HCT116 (cell line): Measurements from ENCODE around the gene HIP1. TPM values are rescaled to one million over a fixed set of nuclear protein-coding genes. Genes with fewer than 3 reads are reported as not detected.
"Not testable (repeated sequence)": the region's sequence is repeated elsewhere in the genome, so short reads cannot be mapped to it uniquely, and the experiment has no call there.

Experiments
- ATAC-seq: fragments of 200-7000 bp; cut with Tn5 transposase; 2 replicates; pipeline ENCODE4 v1.9.1; 2020; ENCODE audit warnings: mild to moderate bottlenecking, moderate library complexity
- BruUV-seq: library from RNA; stranded (reverse); fragments of 400-500 nt; replicated peaks from 2 replicates; lab custom pipeline; 2021; lab: Mats Ljungman, UMichigan
- CTCF ChIA-PET: fragments of 300-600 bp; sonication (Branson Sonifier 250); formaldehyde crosslinking; loops from one replicate; lab custom pipeline; 2021; ENCODE audit warnings: antibody characterized with exemption; lab: Charles Lee
- POLR2A ChIA-PET: fragments of 300-600, 350-600 bp; sonication (Branson Sonifier 250); formaldehyde crosslinking; loops from one replicate; lab custom pipeline; 2021; ENCODE audit warnings: antibody characterized with exemption; lab: Charles Lee
- RAD21 ChIA-PET, 2 experiments: fragments of 300-600 bp; sonication (Branson Sonifier 250); formaldehyde crosslinking; loops; one replicate each; lab custom pipeline; 2023; ENCODE audit warnings: low total read pairs in 2 of 2; ENCODE audit not compliant: uncharacterized antibody in 2 of 2, unreplicated experiment in 2 of 2, low non-redundant PET in 1 of 2; lab: Charles Lee
- DNase-seq: peaks from one replicate; pipeline ENCODE4 v3.0.0-alpha.2; 2010; ENCODE audit warnings: low read depth, low spot score
- H2AFZ ChIP-seq: fragments of 200-600 bp; shearing (Covaris generic), sonication (generic); 2 replicates; pipeline ENCODE4 v1.6.1; 2017; ENCODE audit warnings: low read depth, mixed run types, mixed read lengths, antibody characterized with exemption, low read length; ENCODE audit not compliant: poor library complexity, severe bottlenecking
- H3K27ac ChIP-seq: 2 replicates; pipeline ENCODE4 v1.5.1; 2012; ENCODE audit warnings: low read depth, low read length
- H3K27me3 ChIP-seq: fragments of 200-600 bp; sonication (generic); 2 replicates; pipeline ENCODE4 v1.6.1; 2016; ENCODE audit warnings: mixed run types, low read length, mixed read lengths; ENCODE audit not compliant: insufficient read depth
- H3K36me3 ChIP-seq, 2 experiments: fragments of 200-500 bp in 1 of 2; fragments of 200-600 bp in 1 of 2; sonication (Bioruptor generic) in 1 of 2; sonication (generic) in 1 of 2; 2 replicates each; pipeline versions ENCODE4 v1.5.1 to v1.6.1; 2014 to 2016; ENCODE audit warnings: low read length in 2 of 2, inconsistent platforms in 1 of 2, mixed read lengths in 1 of 2, mixed run types in 1 of 2; ENCODE audit not compliant: insufficient read depth in 2 of 2, control insufficient read depth in 1 of 2
- H3K4me1 ChIP-seq, 2 experiments: fragments of 200-600 bp in 1 of 2; sonication (generic) in 1 of 2; 2 replicates each; pipeline versions ENCODE4 v1.5.1 to v1.6.1; 2012 to 2017; ENCODE audit warnings: low read length in 2 of 2, inconsistent platforms in 1 of 2, mild to moderate bottlenecking in 1 of 2, mixed read lengths in 1 of 2, mixed run types in 1 of 2, moderate library complexity in 1 of 2; ENCODE audit not compliant: insufficient read depth in 2 of 2, control insufficient read depth in 1 of 2
- H3K4me2 ChIP-seq: fragments of 200-600 bp; sonication (generic); 2 replicates; pipeline ENCODE4 v1.6.1; 2017; ENCODE audit warnings: mixed run types, low read length, mixed read lengths
- H3K4me3 ChIP-seq, 2 experiments: fragments of 200-600 bp in 1 of 2; sonication (generic) in 1 of 2; replicated peaks in 1 of 2; 2 replicates each; pipeline ENCODE4 v1.5.1; 2011 to 2016; ENCODE audit warnings: low read length in 2 of 2, control low read depth in 1 of 2, low read depth in 1 of 2, mild to moderate bottlenecking in 1 of 2, mixed read lengths in 1 of 2, mixed run types in 1 of 2
- H3K79me2 ChIP-seq: fragments of 200-600 bp; sonication (generic); 2 replicates; pipeline ENCODE4 v1.6.1; 2017; ENCODE audit warnings: mild to moderate bottlenecking, mixed run types, low read length, moderate library complexity, mixed read lengths; ENCODE audit not compliant: insufficient read depth
- H3K9ac ChIP-seq: fragments of 200-600 bp; sonication (generic); 2 replicates; pipeline ENCODE4 v1.6.1; 2016; ENCODE audit warnings: low read length, mixed read lengths
- H3K9me2 ChIP-seq: fragments of 200-600 bp; sonication (generic), shearing (Covaris generic); 2 replicates; pipeline ENCODE4 v1.6.1; 2017; ENCODE audit warnings: mixed run types, mild to moderate bottlenecking, moderate library complexity; ENCODE audit not compliant: insufficient read depth
- H3K9me3 ChIP-seq, 2 experiments: fragments of 200-500 bp in 1 of 2; fragments of 200-600 bp in 1 of 2; sonication (Bioruptor generic) in 1 of 2; sonication (generic) in 1 of 2; 2 replicates each; pipeline ENCODE4 v1.6.1; 2014 to 2017; ENCODE audit warnings: low read length in 2 of 2, mixed read lengths in 2 of 2, inconsistent platforms in 1 of 2, low read depth in 1 of 2, mild to moderate bottlenecking in 1 of 2, mixed run types in 1 of 2, moderate library complexity in 1 of 2; ENCODE audit not compliant: control insufficient read depth in 1 of 2, insufficient read depth in 1 of 2
- H4K20me1 ChIP-seq: fragments of 200-600 bp; sonication (generic), shearing (Covaris generic); 2 replicates; pipeline ENCODE4 v1.6.1; 2017; ENCODE audit warnings: mixed run types, mild to moderate bottlenecking, moderate library complexity; ENCODE audit not compliant: insufficient read depth
- ELF1 ChIP-seq: IDR thresholded peaks from 2 replicates; pipeline ENCODE4 v1.6.1; 2012; ENCODE audit warnings: low read depth, borderline replicate concordance
- EZH2phosphoT487 ChIP-seq: fragments of 200-600 bp; IDR thresholded peaks from 2 replicates; pipeline ENCODE4 v1.6.1; 2018; ENCODE audit warnings: antibody characterized with exemption, borderline replicate concordance
- FOSL1 ChIP-seq: IDR thresholded peaks from 2 replicates; pipeline ENCODE4 v1.6.1; 2012; ENCODE audit warnings: low read depth
- JUND ChIP-seq: IDR thresholded peaks from 2 replicates; pipeline ENCODE4 v1.6.1; 2012
- SP1 ChIP-seq: IDR thresholded peaks from 2 replicates; pipeline ENCODE4 v1.6.1; 2012; ENCODE audit warnings: low read depth
- SRF ChIP-seq: IDR thresholded peaks from 2 replicates; pipeline ENCODE4 v1.6.1; 2012; ENCODE audit warnings: low read depth
- TCF7L2 ChIP-seq: IDR thresholded peaks from 2 replicates; pipeline ENCODE4 v1.7.0; 2011; ENCODE audit warnings: borderline replicate concordance, inconsistent platforms; ENCODE audit not compliant: insufficient read depth, insufficient read length; ENCODE audit errors: extremely low read depth
- intact Hi-C: fragments of 100-400 bp; cut with micrococcal nuclease; formaldehyde crosslinking; loops from 2 replicates; pipeline ENCODE4 v1.10.0; 2022
- total RNA-seq: library from RNA; stranded (reverse); gene quantifications from one replicate; pipeline ENCODE4 v1.2.1, GENCODE V29; 2021; ENCODE audit not compliant: unreplicated experiment
- TF ChIP-seq, protein P1 (sequence below): IDR thresholded peaks from 2 replicates; pipeline ENCODE4 v1.6.1; 2011; ENCODE audit warnings: mild to moderate bottlenecking, low read length, moderate library complexity; ENCODE audit not compliant: insufficient replicate concordance; ENCODE audit errors: extremely low read depth

The HIP1 gene
- total RNA-seq, 1 experiment from 2014 or later, result 22.1 TPM

- Histone ChIP-seq H3K9me2 (no peaks in the 10 kb centered on the region), H4K20me1 (no peaks in the 10 kb centered on the region), H3K4me2 (peak overlapping the region; percentile 68), H3K27ac (peak overlapping the region; percentile 62), H3K36me3 (no peaks in the 10 kb centered on the region; a peak in 1 of 4 replicates)
- intact Hi-C loops, result no loop called here
- POLR2A ChIA-PET, result no interaction called here
- BruUV-seq, result no TSS peak
- ATAC-seq, result peak; percentile 63
- RAD21 ChIA-PET, result interaction anchor here in 1 of 2 experiments (0.6 kb wide), 1 partner anchor 209 kb away, joined by 5 read pairs; no protein-coding TSS in a partner anchor
- TF ChIP-seq TCF7L2, result peak; percentile 74
- no peak for TF ChIP-seq EZH2phosphoT487
- TF ChIP-seq SRF, result 0 out of 2 replicates have a peak, but pooled peaks have one; percentile 43
- TF ChIP-seq, protein P1, sequence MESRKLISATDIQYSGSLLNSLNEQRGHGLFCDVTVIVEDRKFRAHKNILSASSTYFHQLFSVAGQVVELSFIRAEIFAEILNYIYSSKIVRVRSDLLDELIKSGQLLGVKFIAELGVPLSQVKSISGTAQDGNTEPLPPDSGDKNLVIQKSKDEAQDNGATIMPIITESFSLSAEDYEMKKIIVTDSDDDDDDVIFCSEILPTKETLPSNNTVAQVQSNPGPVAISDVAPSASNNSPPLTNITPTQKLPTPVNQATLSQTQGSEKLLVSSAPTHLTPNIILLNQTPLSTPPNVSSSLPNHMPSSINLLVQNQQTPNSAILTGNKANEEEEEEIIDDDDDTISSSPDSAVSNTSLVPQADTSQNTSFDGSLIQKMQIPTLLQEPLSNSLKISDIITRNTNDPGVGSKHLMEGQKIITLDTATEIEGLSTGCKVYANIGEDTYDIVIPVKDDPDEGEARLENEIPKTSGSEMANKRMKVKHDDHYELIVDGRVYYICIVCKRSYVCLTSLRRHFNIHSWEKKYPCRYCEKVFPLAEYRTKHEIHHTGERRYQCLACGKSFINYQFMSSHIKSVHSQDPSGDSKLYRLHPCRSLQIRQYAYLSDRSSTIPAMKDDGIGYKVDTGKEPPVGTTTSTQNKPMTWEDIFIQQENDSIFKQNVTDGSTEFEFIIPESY, result no peak
- TF ChIP-seq JUND, result peak; percentile 56
- TF ChIP-seq SP1, result 0 out of 2 replicates have a peak, but pooled peaks have one; percentile 29
- peak; percentile 63 for TF ChIP-seq FOSL1
- no peak for TF ChIP-seq ELF1
- TF ChIP-seq, all 23 proteins: peak for 5
- peaks cover 26 to 41% of the 10 kb centered on the region in 2 experiments for H3K4me1 ChIP-seq
- no peaks in the 10 kb centered on the region for H3K9me3 ChIP-seq
- H3K4me3 ChIP-seq, result no peak overlapping the region
- H3K9ac ChIP-seq, result no peak overlapping the region; the same call in 1 of the 2 replicates
- no peak overlapping the region for H2AFZ ChIP-seq
- DNase-seq, result peak; percentile 50
- no peaks in the 10 kb centered on the region for H3K27me3 ChIP-seq
- CTCF ChIA-PET, result interaction anchor here (1.9 kb wide), 1 partner anchor 231 kb away, joined by 4 read pairs; no protein-coding TSS in a partner anchor
- H3K79me2 ChIP-seq, result peaks cover 15% of the 10 kb centered on the region
Measured at GRCh38 chr7:75531359-75531821, 207.4 kb downstream of the HIP1 start.

DNA sequence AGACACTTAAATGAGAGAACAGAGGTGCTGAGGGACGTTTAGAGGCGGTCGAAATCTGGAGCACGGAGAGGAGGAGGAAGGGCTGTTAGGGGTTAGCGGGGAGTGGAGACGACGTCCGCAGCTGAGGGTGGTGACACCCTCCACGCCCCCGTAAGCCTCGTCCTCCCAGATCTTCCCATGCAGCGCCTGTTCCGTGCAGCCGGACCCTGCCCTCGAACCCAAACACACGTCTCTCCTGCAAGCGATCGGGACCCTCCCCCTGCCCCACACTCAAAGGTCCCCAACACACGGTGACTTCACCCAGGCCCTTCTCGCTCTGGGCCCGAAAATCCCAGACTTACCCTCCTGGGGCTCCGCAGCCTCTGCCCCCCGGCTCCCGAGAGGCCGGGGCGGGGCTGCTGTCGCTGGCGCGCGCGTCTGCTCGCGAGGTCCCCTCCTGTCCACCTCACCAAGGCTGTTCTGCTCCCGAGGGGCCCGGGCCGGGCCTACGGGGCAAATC, 211.5 kb downstream of the HIP1 start:
- Histone ChIP-seq H3K9ac (peak overlapping the region; percentile 93), H3K27ac (peak overlapping the region; percentile 72), H3K79me2 (peaks cover 48% of the 10 kb centered on the region), H3K4me3 (peak overlapping the region; percentile 86 to 94), H3K4me1 (peaks cover 22 to 31% of the 10 kb centered on the region in 2 experiments), H3K36me3 (peaks cover 16 to 21% of the 10 kb centered on the region in 2 experiments), H3K4me2 (peak overlapping the region; percentile 87)
- H3K27me3 ChIP-seq, RAD21 ChIA-PET, POLR2A ChIA-PET, ATAC-seq, H3K9me3 ChIP-seq, CTCF ChIA-PET, DNase-seq, intact Hi-C loops, H3K9me2 ChIP-seq, H2AFZ ChIP-seq, H4K20me1 ChIP-seq, BruUV-seq: not testable (repeated sequence)

- intact Hi-C loops, H3K27ac ChIP-seq, H3K9me2 ChIP-seq, CTCF ChIA-PET, POLR2A ChIA-PET, H3K4me3 ChIP-seq, H2AFZ ChIP-seq, H4K20me1 ChIP-seq, BruUV-seq, H3K4me2 ChIP-seq, H3K9me3 ChIP-seq, H3K9ac ChIP-seq, RAD21 ChIA-PET, H3K27me3 ChIP-seq, H3K4me1 ChIP-seq, ATAC-seq, DNase-seq: not testable (repeated sequence)
- peaks cover 21 to 23% of the 10 kb centered on the region in 2 experiments for H3K36me3 ChIP-seq
- peaks cover 71% of the 10 kb centered on the region for H3K79me2 ChIP-seq
Measured at GRCh38 chr7:75521727-75522126, 217.0 kb downstream of the HIP1 start.
